ENCODE measurements around the gene C7orf57. TPM values are rescaled to one million over a fixed set of nuclear protein-coding genes. Genes with fewer than 3 reads are reported as not detected.

The C7orf57 gene
- total and polyA plus RNA-seq, 10 of the 15 experiments (the other 5 are each of a cell fraction or from before 2014, with no cell fraction given): 0.04 to 0.21 (median 0.10) TPM; not detected in 5

DNA sequence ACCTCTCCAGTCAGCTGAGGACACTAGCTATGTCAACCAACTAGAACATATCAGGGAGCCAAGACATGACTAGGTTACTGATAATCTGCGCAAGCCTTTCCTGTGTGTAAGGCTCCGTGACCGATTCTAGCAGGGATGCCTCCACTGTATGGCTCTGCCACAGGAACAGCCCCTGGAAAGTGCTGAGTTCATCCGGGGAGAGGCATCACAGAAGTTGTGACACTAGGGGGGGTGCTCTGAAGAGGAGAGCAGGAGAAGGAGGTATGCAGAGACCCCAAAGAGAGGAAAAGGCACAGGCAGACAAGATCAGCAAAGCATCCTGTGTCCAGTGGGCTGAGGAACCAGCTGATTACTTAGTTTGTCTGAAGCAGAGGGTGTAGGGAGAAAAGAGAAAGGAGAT is 67.2 kb downstream of the C7orf57 start:
- ChIA-PET RAD21 (ENCODE audit: unreplicated experiment) (no interaction called here), POLR2A (interaction anchor here (1.1 kb wide), 1 partner anchor 15 kb away, joined by 3 read pairs; no protein-coding TSS in a partner anchor), CTCF (interaction anchor here (0.9 to 11.4 kb wide), 8 partner anchors 18 to 187 kb away, joined by 3 to 210 read pairs (median 4); no protein-coding TSS in a partner anchor), SMC1A (ENCODE audit: uncharacterized antibody, unreplicated experiment) (interaction anchor here (1.1 to 1.7 kb wide), 3 partner anchors 90 to 158 kb away, joined by 3 to 4 read pairs (median 3); no protein-coding TSS in a partner anchor)
- Histone ChIP-seq H3K79me2 (ENCODE audit: control insufficient read depth, insufficient read depth, low read length) (no peaks in the 10 kb centered on the region), H2AFZ (ENCODE audit: control insufficient read depth, low read depth, low read length) (no peak overlapping the region), H3K4me3 (no peak overlapping the region), H3K4me1 (ENCODE audit: control insufficient read depth, insufficient read depth, low read length) (no peaks in the 10 kb centered on the region), H3K9me3 (replicated peaks; ENCODE audit: control insufficient read depth, insufficient read depth, low read length) (no peaks in the 10 kb centered on the region), H4K20me1 (ENCODE audit: control insufficient read depth, insufficient read depth) (no peaks in the 10 kb centered on the region), H3K9ac (ENCODE audit: control insufficient read depth, insufficient read depth, low read length) (no peak overlapping the region), H3K27me3 (replicated peaks in 1 of 2; ENCODE audit: control insufficient read depth in 2 of 2, insufficient read depth in 2 of 2, low read length in 1 of 2) (no peaks in the 10 kb centered on the region), H3K4me2 (ENCODE audit: control insufficient read depth, insufficient read depth) (no peak overlapping the region), H3K36me3 (ENCODE audit: control insufficient read depth in 2 of 2, insufficient read depth in 2 of 2, low read length in 1 of 2) (no peaks in the 10 kb centered on the region), H3K27ac (ENCODE audit: control insufficient read depth, insufficient read depth) (no peak overlapping the region)
- BruUV-seq (replicated peaks): no TSS peak
- FAIRE-seq: no peak
- intact Hi-C loops (cut with micrococcal nuclease; ENCODE audit: unreplicated experiment) (no loop called here), in situ Hi-C loops (cut with MboI) (no loop called here)
- no peak for ATAC-seq
- DNase-seq (ENCODE audit: low read depth, low spot score): no peak
- TF ChIP-seq KAT2A (conservative IDR thresholded peaks at IDR 0.05; ENCODE audit: control insufficient read depth, low read depth, low read length) (no peak), TCF7 (IDR thresholded peaks at IDR 0.05; ENCODE audit: borderline replicate concordance) (no peak), ZNF274 (IDR thresholded peaks at IDR 0.05; ENCODE audit: insufficient read depth, insufficient read length) (no peak), YBX1 (IDR thresholded peaks at IDR 0.05) (no peak), ZNF217 (IDR thresholded peaks at IDR 0.05) (no peak), E2F8 (IDR thresholded peaks at IDR 0.05; ENCODE audit: low read depth, partially characterized antibody) (no peak), NFYA (IDR thresholded peaks at IDR 0.05; ENCODE audit: borderline replicate concordance, low read depth, low read length) (no peak), HDAC2 (IDR thresholded peaks at IDR 0.05) (no peak), LARP7 (IDR thresholded peaks at IDR 0.05) (no peak), PML (IDR thresholded peaks at IDR 0.05; ENCODE audit: low read length) (no peak)
- TF ChIP-seq, protein P1, sequence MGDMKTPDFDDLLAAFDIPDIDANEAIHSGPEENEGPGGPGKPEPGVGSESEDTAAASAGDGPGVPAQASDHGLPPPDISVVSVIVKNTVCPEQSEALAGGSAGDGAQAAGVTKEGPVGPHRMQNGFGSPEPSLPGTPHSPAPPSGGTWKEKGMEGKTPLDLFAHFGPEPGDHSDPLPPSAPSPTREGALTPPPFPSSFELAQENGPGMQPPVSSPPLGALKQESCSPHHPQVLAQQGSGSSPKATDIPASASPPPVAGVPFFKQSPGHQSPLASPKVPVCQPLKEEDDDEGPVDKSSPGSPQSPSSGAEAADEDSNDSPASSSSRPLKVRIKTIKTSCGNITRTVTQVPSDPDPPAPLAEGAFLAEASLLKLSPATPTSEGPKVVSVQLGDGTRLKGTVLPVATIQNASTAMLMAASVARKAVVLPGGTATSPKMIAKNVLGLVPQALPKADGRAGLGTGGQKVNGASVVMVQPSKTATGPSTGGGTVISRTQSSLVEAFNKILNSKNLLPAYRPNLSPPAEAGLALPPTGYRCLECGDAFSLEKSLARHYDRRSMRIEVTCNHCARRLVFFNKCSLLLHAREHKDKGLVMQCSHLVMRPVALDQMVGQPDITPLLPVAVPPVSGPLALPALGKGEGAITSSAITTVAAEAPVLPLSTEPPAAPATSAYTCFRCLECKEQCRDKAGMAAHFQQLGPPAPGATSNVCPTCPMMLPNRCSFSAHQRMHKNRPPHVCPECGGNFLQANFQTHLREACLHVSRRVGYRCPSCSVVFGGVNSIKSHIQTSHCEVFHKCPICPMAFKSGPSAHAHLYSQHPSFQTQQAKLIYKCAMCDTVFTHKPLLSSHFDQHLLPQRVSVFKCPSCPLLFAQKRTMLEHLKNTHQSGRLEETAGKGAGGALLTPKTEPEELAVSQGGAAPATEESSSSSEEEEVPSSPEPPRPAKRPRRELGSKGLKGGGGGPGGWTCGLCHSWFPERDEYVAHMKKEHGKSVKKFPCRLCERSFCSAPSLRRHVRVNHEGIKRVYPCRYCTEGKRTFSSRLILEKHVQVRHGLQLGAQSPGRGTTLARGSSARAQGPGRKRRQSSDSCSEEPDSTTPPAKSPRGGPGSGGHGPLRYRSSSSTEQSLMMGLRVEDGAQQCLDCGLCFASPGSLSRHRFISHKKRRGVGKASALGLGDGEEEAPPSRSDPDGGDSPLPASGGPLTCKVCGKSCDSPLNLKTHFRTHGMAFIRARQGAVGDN (IDR thresholded peaks at IDR 0.05): no peak
- WGBS (ENCODE audit: insufficient coverage, insufficient replicate concordance, low lambda C conversion rate, missing lambda C conversion rate): 96% methylated on average over 4 of the region's 4 CpGs
